Activated CD4-positive, alpha-beta memory T cell treated with anti-CD3 and anti-CD28 coated beads, Interleukin-2, amount 10 ng/mL, durations not matched to agents 7 days and 5 days (primary cell): ENCODE measurements around the gene CCDC30. TPM values are rescaled to one million over a fixed set of nuclear protein-coding genes. Genes with fewer than 3 reads are reported as not detected.

ENCODE experiments used
- CTCF ChIA-PET: fragments of 350-600 bp; sonication (Branson Sonifier 250); formaldehyde crosslinking; loops from one replicate; lab custom pipeline; 2021; ENCODE audit warnings: antibody characterized with exemption, inconsistent platforms; lab: Charles Lee
- POLR2A ChIA-PET: fragments of 350-600 bp; sonication (Branson Sonifier 250); formaldehyde crosslinking; loops from one replicate; lab custom pipeline; 2021; ENCODE audit warnings: antibody characterized with exemption; lab: Charles Lee
- DNase-seq: peaks from one replicate; pipeline ENCODE4 v3.0.0-alpha.2; 2020
- H3K27ac Mint-ChIP-seq: one replicate; pipeline ENCODE4 v1.8.0; 2021; ENCODE audit warnings: mild to moderate bottlenecking, mixed read lengths
- H3K27me3 Mint-ChIP-seq: one replicate; pipeline ENCODE4 v1.8.0; 2021; ENCODE audit warnings: mixed read lengths
- H3K36me3 Mint-ChIP-seq: one replicate; pipeline ENCODE4 v1.8.0; 2021; ENCODE audit warnings: low read depth, mixed read lengths
- H3K4me1 Mint-ChIP-seq: one replicate; pipeline ENCODE4 v1.8.0; 2021; ENCODE audit warnings: mixed read lengths
- H3K4me3 Mint-ChIP-seq: one replicate; pipeline ENCODE4 v1.8.0; 2021; ENCODE audit warnings: mild to moderate bottlenecking, mixed read lengths
- H3K9me3 Mint-ChIP-seq: one replicate; pipeline ENCODE4 v1.8.0; 2021; ENCODE audit warnings: mixed read lengths
- total RNA-seq, 2 experiments: library from RNA; stranded (reverse); gene quantifications; one replicate each; pipeline ENCODE4 v1.2.3, GENCODE V29; 2021

CCDC30 gene
- total RNA-seq, 2 experiments from 2014 or later = 1.6 to 2.5 TPM

DNA sequence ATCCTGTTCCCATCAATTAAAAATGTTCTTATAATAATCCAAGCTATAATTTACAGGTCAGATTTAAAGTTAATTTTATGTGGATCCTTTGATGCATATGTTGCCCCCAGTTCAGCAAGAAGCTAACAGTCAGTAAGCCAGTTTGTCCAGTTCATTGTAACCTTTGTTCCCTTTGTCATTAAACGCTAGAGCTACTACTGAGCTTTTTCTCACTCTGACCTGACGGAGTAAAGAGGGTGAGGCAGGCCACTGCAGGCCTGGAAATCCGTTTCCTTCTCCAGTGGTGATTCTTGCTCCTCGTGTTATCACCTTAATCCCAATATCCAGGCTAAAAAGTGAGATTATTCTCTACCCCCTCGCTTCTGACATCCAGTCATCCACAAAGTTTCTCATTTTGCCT, 229.4 kb downstream of the CCDC30 start:
- no peak overlapping the region for H3K27ac Mint-ChIP-seq
- peaks cover 66% of the 10 kb centered on the region for H3K4me1 Mint-ChIP-seq
- no peak for DNase-seq
- no peak overlapping the region for H3K4me3 Mint-ChIP-seq
- H3K27me3 Mint-ChIP-seq = no peaks in the 10 kb centered on the region
- CTCF ChIA-PET = interaction anchor here (3.7 kb wide), 1 partner anchor 10 kb away, joined by 17 read pairs; the partner anchor contains the start of gene YBX1
- H3K9me3 Mint-ChIP-seq = no peaks in the 10 kb centered on the region
- H3K36me3 Mint-ChIP-seq = peaks cover 74% of the 10 kb centered on the region
- POLR2A ChIA-PET = interaction anchor here (1.3 to 7.1 kb wide), 4 partner anchors 10 to 235 kb away, joined by 4 to 64 read pairs (median 12); partner anchors contain the start of genes PPIH and YBX1

DNA sequence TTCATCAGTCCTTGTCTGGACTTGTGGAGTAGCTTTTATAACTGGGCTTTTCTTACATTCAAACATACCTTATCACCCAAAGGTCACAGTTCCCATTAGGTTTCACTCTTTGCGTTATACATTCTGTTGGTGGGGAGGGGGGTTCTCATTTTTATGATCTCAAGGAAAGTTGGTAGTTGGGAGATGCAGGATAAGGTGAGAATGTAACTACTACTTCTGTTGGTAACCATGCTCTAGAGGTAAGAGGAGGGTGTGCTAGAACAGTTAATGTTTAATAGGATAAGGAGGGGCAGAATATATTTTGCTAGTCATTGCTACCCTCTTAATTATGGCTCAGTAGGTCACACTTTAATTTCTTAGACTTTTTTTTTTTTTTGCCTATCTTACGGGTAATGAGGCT, 229.8 kb downstream of the CCDC30 start:
- Mint-ChIP-seq H3K4me1 (peaks cover 62% of the 10 kb centered on the region), H3K36me3 (peaks cover 74% of the 10 kb centered on the region), H3K4me3 (no peak overlapping the region), H3K9me3 (no peaks in the 10 kb centered on the region), H3K27ac (peak overlapping the region; percentile 26), H3K27me3 (no peaks in the 10 kb centered on the region)
- ChIA-PET CTCF (interaction anchor here (3.7 kb wide), 1 partner anchor 11 kb away, joined by 17 read pairs; the partner anchor contains the start of gene YBX1), POLR2A (interaction anchor here (1.3 to 7.1 kb wide), 3 partner anchors 10 to 73 kb away, joined by 4 to 64 read pairs (median 16); partner anchors contain the start of genes PPIH and YBX1)
- DNase-seq = no peak

DNA sequence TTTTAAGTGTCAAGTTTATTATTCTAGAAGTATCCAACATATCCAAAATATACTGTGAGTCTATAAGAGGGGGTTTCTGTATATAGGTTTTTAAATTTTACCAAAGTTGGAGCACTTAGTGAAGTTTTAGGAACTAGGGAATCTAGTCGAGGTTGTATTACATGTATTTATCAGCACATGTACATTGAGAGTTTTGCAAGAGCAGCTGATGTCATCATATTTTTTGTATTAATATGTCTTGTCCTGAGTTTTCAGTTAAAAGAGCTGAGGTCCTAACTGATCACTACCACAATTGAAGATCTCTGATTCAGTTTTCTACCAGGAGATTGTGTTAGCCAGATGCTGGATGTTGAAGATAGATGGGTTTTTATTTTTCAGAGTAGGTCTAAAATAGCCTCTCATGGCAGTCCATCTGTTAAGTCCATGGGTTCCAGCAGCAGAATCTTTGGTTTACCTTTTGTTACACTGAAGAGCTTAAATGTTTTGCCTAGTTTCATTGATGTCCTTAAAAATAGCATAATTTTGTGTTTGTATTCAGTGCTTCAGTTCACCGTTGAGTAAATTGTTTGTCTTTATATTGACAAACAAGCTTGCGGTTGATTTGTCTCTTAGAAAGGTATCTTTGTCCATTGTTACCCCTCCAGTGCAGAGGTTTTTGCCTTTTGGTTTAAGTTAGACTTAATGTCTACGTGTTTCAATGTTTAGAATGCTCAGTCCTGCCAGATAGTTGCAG, 235.2 kb downstream of the CCDC30 start:
- Mint-ChIP-seq H3K4me3 (no peak overlapping the region), H3K27ac (no peak overlapping the region), H3K27me3 (no peaks in the 10 kb centered on the region), H3K9me3 (no peaks in the 10 kb centered on the region), H3K4me1 (peaks cover 16% of the 10 kb centered on the region), H3K36me3 (peaks cover 96% of the 10 kb centered on the region)
- no peak for DNase-seq
- CTCF ChIA-PET = no interaction called here
- POLR2A ChIA-PET = interaction anchor here (1.0 kb wide), 1 partner anchor 40 kb away, joined by 5 read pairs; the partner anchor contains the start of gene PPIH

DNA sequence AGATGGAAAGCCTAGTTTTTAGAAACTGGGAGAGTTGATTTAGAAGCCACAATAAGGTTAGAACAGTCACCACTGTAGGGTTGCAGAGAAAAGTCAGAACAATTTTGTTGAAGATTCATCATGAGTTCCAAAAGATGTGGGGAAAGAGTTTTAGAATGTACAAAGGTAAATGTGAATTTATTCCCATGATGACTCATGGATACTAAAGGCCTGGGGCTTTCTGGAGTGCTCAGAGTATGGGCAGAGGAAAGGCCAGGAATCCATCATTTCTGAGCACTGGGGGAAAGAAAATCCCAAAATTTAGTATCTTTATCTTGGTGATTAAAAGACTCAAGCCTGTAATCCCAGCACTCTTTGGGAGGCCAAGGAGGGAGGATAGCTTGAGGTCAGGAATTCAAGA, 236.9 kb downstream of the CCDC30 start:
- peaks cover 98% of the 10 kb centered on the region for H3K36me3 Mint-ChIP-seq
- H3K27ac Mint-ChIP-seq = no peak overlapping the region
- POLR2A ChIA-PET = no interaction called here
- peaks cover 4% of the 10 kb centered on the region for H3K4me1 Mint-ChIP-seq
- H3K27me3 Mint-ChIP-seq = no peaks in the 10 kb centered on the region
- CTCF ChIA-PET = no interaction called here
- H3K4me3 Mint-ChIP-seq = no peak overlapping the region
- H3K9me3 Mint-ChIP-seq = no peaks in the 10 kb centered on the region
- no peak for DNase-seq

- peaks cover 91% of the 10 kb centered on the region for H3K36me3 Mint-ChIP-seq
- DNase-seq = no peak
- CTCF ChIA-PET = interaction anchor here (0.6 kb wide), 1 partner anchor 42 kb away, joined by 3 read pairs; no protein-coding TSS in a partner anchor
- no peak overlapping the region for H3K27ac Mint-ChIP-seq
- POLR2A ChIA-PET = no interaction called here
- no peak overlapping the region for H3K4me3 Mint-ChIP-seq
- H3K4me1 Mint-ChIP-seq = no peaks in the 10 kb centered on the region
- H3K27me3 Mint-ChIP-seq = no peaks in the 10 kb centered on the region
- no peaks in the 10 kb centered on the region for H3K9me3 Mint-ChIP-seq
These were observed 240.9 kb downstream of the CCDC30 start for GRCh38 chr1:42703888-42704464.

Other genes starting within 250 kb of the CCDC30 start
- 10 to 100 TPM; 44.9 to 47.1 TPM for gene FOXJ3, start 128.1 kb upstream of the CCDC30 start, total RNA-seq
- 1 to 10 TPM; 2.9 to 3.1 TPM for gene RIMKLA, start 82.5 kb upstream of the CCDC30 start, total RNA-seq
- gene ZMYND12, start 7.3 kb upstream of the CCDC30 start, total RNA-seq = 1 to 10 TPM in 1 of 2 experiments, under 1 TPM in 1; 0.96 to 1.3 TPM
- gene PPCS, start 6.7 kb upstream of the CCDC30 start, total RNA-seq = 10 to 100 TPM; 46.8 to 48.4 TPM
- 10 to 100 TPM; 71.3 to 71.4 TPM for gene PPIH, start 195.1 kb downstream of the CCDC30 start, total RNA-seq
- 100 to 1,000 TPM; 575 to 580 TPM for gene YBX1, start 219.1 kb downstream of the CCDC30 start, total RNA-seq